Breast epithelium (tissue), 3 donors: ENCODE data around the gene FYB1.

Experiments
- POLR2A ChIP-seq: fragments of 450-650 bp; IDR thresholded peaks from one replicate; pipeline ENCODE4 v1.6.1; 2016; ENCODE audit warnings: antibody characterized with exemption, mild to moderate bottlenecking, moderate library complexity
- POLR2AphosphoS5 ChIP-seq, 3 donors: sonication (generic); formaldehyde crosslinking; IDR thresholded peaks; one replicate each; pipeline ENCODE4 v1.6.1; 2017; ENCODE audit warnings: antibody characterized with exemption in 3 of 3
- TF ChIP-seq, protein P1 (sequence below), 3 donors: fragments of 450-650 bp; IDR thresholded peaks; one replicate each; pipeline ENCODE4 v1.5.1; 2016 to 2017; ENCODE audit warnings: antibody characterized with exemption in 3 of 3, mild to moderate bottlenecking in 3 of 3, moderate library complexity in 3 of 3

GRCh38 chr5:39171647-39172046, 47.7 kb downstream of the FYB1 start:
- TF ChIP-seq, protein P1, sequence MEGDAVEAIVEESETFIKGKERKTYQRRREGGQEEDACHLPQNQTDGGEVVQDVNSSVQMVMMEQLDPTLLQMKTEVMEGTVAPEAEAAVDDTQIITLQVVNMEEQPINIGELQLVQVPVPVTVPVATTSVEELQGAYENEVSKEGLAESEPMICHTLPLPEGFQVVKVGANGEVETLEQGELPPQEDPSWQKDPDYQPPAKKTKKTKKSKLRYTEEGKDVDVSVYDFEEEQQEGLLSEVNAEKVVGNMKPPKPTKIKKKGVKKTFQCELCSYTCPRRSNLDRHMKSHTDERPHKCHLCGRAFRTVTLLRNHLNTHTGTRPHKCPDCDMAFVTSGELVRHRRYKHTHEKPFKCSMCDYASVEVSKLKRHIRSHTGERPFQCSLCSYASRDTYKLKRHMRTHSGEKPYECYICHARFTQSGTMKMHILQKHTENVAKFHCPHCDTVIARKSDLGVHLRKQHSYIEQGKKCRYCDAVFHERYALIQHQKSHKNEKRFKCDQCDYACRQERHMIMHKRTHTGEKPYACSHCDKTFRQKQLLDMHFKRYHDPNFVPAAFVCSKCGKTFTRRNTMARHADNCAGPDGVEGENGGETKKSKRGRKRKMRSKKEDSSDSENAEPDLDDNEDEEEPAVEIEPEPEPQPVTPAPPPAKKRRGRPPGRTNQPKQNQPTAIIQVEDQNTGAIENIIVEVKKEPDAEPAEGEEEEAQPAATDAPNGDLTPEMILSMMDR (IDR thresholded peaks at IDR 0.05), result no peak
- TF ChIP-seq POLR2A (no peak), POLR2AphosphoS5 (IDR thresholded peaks at IDR 0.05) (no peak)
